HepG2 (cell line): ENCODE measurements around the gene CD58. TPM values are rescaled to one million over a fixed set of nuclear protein-coding genes. Genes with fewer than 3 reads are reported as not detected.

Experiments used
- ATAC-seq: fragments of 200-7000 bp; cut with Tn5 transposase; 3 replicates; pipeline ENCODE4 v1.9.1; 2020; ENCODE audit warnings: mild to moderate bottlenecking, moderate library complexity
- BruUV-seq: library from RNA; stranded (reverse); fragments of 400-500 nt; replicated peaks from 2 replicates; lab custom pipeline; 2021; lab: Mats Ljungman, UMichigan
- CTCF ChIA-PET: fragments of 300-600 bp; formaldehyde crosslinking; extraction: SDS; loops from one replicate; lab custom pipeline; 2021; ENCODE audit warnings: low total read pairs, inconsistent platforms, low intra/inter-chr PET ratio; lab: Yijun Ruan, JAX
- POLR2A ChIA-PET: fragments of 350-600 bp; sonication (Branson Sonifier 250); formaldehyde crosslinking; loops from one replicate; lab custom pipeline; 2020; ENCODE audit warnings: antibody characterized with exemption, inconsistent platforms; lab: Yijun Ruan, JAX
- DNase-seq: peaks from one replicate; pipeline ENCODE4 v3.0.0-alpha.2; 2015; ENCODE audit warnings: low spot score
- FAIRE-seq: peaks from 3 replicates; lab custom pipeline; 2011; peaks lifted over from hg19 to GRCh38; lab: Jason Lieb, UNC
- H2AFZ ChIP-seq: one replicate; pipeline ENCODE4 v1.6.1; 2011; ENCODE audit warnings: low read length, inconsistent platforms
- H3K27ac ChIP-seq: fragments of 300-600 bp; 3 replicates; pipeline ENCODE4 v1.8.0; 2011; ENCODE audit warnings: mixed run types, mild to moderate bottlenecking, mixed read lengths, low read length, inconsistent platforms; ENCODE audit not compliant: insufficient read depth; ENCODE audit errors: extremely low read length
- H3K27me3 ChIP-seq, 2 experiments: fragments of 200-600 bp in 1 of 2; 2 replicates in 1 of 2; 3 replicates in 1 of 2; pipeline versions ENCODE4 v1.6.0 to v1.8.0; 2011; ENCODE audit warnings: low read length in 2 of 2, mild to moderate bottlenecking in 2 of 2, moderate library complexity in 2 of 2, inconsistent platforms in 1 of 2; ENCODE audit not compliant: insufficient read depth in 2 of 2, control insufficient read depth in 1 of 2
- H3K36me3 ChIP-seq, 2 experiments: fragments of 200-600 bp in 1 of 2; replicated peaks in 1 of 2; 2 replicates in 1 of 2; 3 replicates in 1 of 2; pipeline versions ENCODE4 v1.5.1 to v1.8.0; 2011; ENCODE audit warnings: low read length in 2 of 2, inconsistent platforms in 1 of 2; ENCODE audit not compliant: insufficient read depth in 2 of 2, control insufficient read depth in 1 of 2
- H3K4me1 ChIP-seq: 2 replicates; pipeline ENCODE4 v1.5.1; 2012; ENCODE audit warnings: low read length, inconsistent platforms; ENCODE audit not compliant: insufficient read depth
- H3K4me2 ChIP-seq: 2 replicates; pipeline ENCODE4 v1.6.0; 2011; ENCODE audit warnings: low read depth, low read length, inconsistent platforms
- H3K4me3 ChIP-seq, 3 experiments: fragments of 200-600 bp in 1 of 3; sonication (generic), shearing (Covaris generic) in 1 of 3; replicated peaks in 1 of 3; 2 replicates each; pipeline ENCODE4 v1.5.1; 2011 to 2016; ENCODE audit warnings: low read length in 3 of 3, inconsistent platforms in 2 of 3, low read depth in 2 of 3, mild to moderate bottlenecking in 2 of 3, control low read depth in 1 of 3, mixed read lengths in 1 of 3; ENCODE audit not compliant: insufficient read depth in 1 of 3
- H3K79me2 ChIP-seq: one replicate; pipeline ENCODE4 v1.6.1; 2011; ENCODE audit warnings: low read length, inconsistent platforms; ENCODE audit not compliant: insufficient read depth
- H3K9ac ChIP-seq: 2 replicates; pipeline ENCODE4 v1.6.0; 2011; ENCODE audit warnings: mild to moderate bottlenecking, low read depth, low read length, inconsistent platforms; ENCODE audit not compliant: insufficient read depth
- H3K9me3 ChIP-seq: 2 replicates; pipeline ENCODE4 v1.5.1; 2012; ENCODE audit warnings: mild to moderate bottlenecking, low read length
- H4K20me1 ChIP-seq: 2 replicates; pipeline ENCODE4 v1.6.0; 2011; ENCODE audit warnings: inconsistent platforms, mild to moderate bottlenecking, low read length, moderate library complexity; ENCODE audit not compliant: insufficient read depth
- GFI1 ChIP-seq: sonication (generic); formaldehyde crosslinking; IDR thresholded peaks from 2 replicates; pipeline ENCODE4 v1.5.0; 2020; ENCODE audit warnings: missing genetic modification reagents, mild to moderate bottlenecking, borderline replicate concordance
- GTF2F1 ChIP-seq: fragments of 150-350 bp; IDR thresholded peaks from 2 replicates; pipeline ENCODE4 v1.6.1; 2014; ENCODE audit warnings: low read length
- HHEX ChIP-seq: IDR thresholded peaks from 2 replicates; pipeline ENCODE4 v1.6.1; 2016; ENCODE audit warnings: control low read depth
- KDM6A ChIP-seq: IDR thresholded peaks from 2 replicates; pipeline ENCODE4 v1.6.1; 2016; ENCODE audit warnings: low read depth
- MED1 ChIP-seq: sonication (generic); formaldehyde crosslinking; IDR thresholded peaks from 2 replicates; pipeline ENCODE4 v1.4.0; 2020; ENCODE audit warnings: missing genetic modification reagents
- MYC ChIP-seq: sonication (generic); formaldehyde crosslinking; IDR thresholded peaks from 2 replicates; pipeline ENCODE4 v1.9.0; 2021; ENCODE audit warnings: missing genetic modification reagents, borderline replicate concordance
- NBN ChIP-seq: fragments of 450-650 bp; conservative IDR thresholded peaks from 2 replicates; pipeline ENCODE4 v1.6.1; 2017
- PAWR ChIP-seq: sonication (generic); formaldehyde crosslinking; IDR thresholded peaks from 2 replicates; pipeline ENCODE4 v1.4.0; 2020; ENCODE audit warnings: missing genetic modification reagents, mild to moderate bottlenecking, borderline replicate concordance
- PBX3 ChIP-seq: sonication (generic); formaldehyde crosslinking; IDR thresholded peaks from 2 replicates; pipeline ENCODE4 v1.8.1; 2023; ENCODE audit warnings: missing genetic modification reagents, inconsistent platforms, borderline replicate concordance
- POGZ ChIP-seq: sonication (generic); formaldehyde crosslinking; IDR thresholded peaks from 2 replicates; pipeline ENCODE4 v1.4.0; 2020; ENCODE audit warnings: mild to moderate bottlenecking, missing genetic modification reagents
- RERE ChIP-seq: IDR thresholded peaks from 2 replicates; pipeline ENCODE4 v1.6.1; 2016; ENCODE audit warnings: low read depth, missing genetic modification reagents, missing compliant biosample characterization
- SAP130 ChIP-seq: IDR thresholded peaks from 2 replicates; pipeline ENCODE4 v1.6.1; 2016; ENCODE audit warnings: low read depth
- SNAI1 ChIP-seq: sonication (generic); formaldehyde crosslinking; IDR thresholded peaks from 2 replicates; pipeline ENCODE4 v1.5.0; 2020; ENCODE audit warnings: mild to moderate bottlenecking, missing genetic modification reagents, borderline replicate concordance
- ZBTB1 ChIP-seq: sonication (generic); formaldehyde crosslinking; IDR thresholded peaks from 2 replicates; pipeline ENCODE4 v1.4.0; 2020; ENCODE audit warnings: missing genetic modification reagents, borderline replicate concordance
- ZFY ChIP-seq: sonication (generic); formaldehyde crosslinking; IDR thresholded peaks from 2 replicates; pipeline ENCODE4 v1.4.0; 2020; ENCODE audit warnings: missing genetic modification reagents
- ZMYM3 ChIP-seq: sonication (generic); formaldehyde crosslinking; IDR thresholded peaks from 2 replicates; pipeline ENCODE4 v1.5.1; 2020; ENCODE audit warnings: mild to moderate bottlenecking, missing genetic modification reagents
- ZNF672 ChIP-seq: sonication (generic); formaldehyde crosslinking; IDR thresholded peaks from 2 replicates; pipeline ENCODE4 v1.8.1; 2022; ENCODE audit warnings: missing genetic modification reagents
- ZNF839 ChIP-seq: sonication (generic); formaldehyde crosslinking; IDR thresholded peaks from 2 replicates; pipeline ENCODE4 v1.4.0; 2020; ENCODE audit warnings: missing genetic modification reagents, mild to moderate bottlenecking, borderline replicate concordance
- WGBS: methylation state at CpG from one replicate; pipeline ENCODE4 v1.1.6; 2017; ENCODE audit warnings: low lambda C conversion rate; 5-methylcytosine and 5-hydroxymethylcytosine counted together
- in situ Hi-C: cut with HindIII; loops from 2 replicates; pipeline ENCODE4 v1.10.0; 2017; ENCODE audit warnings: low pct_unique_long_range_greater_than_20kb; ENCODE audit not compliant: extremely low pct_ligation_motif_present
- intact Hi-C: fragments of 100-400 bp; cut with micrococcal nuclease; formaldehyde crosslinking; loops from one replicate; pipeline ENCODE4 v1.10.0; 2022; ENCODE audit not compliant: unreplicated experiment
- polyA plus RNA-seq, 8 experiments: library from polyadenylated mRNA; depleted of rRNA in 3 of 8; stranded (reverse) in 7 of 8; unstranded in 1 of 8; fragments of >200 nt; fragmentation: Illumina TruSeq in 4 of 8; extraction: Trizol in 4 of 8; gene quantifications; 2 replicates each; pipeline versions ENCODE4 v1.2.1 to v1.2.3, GENCODE V29; 2011 to 2016; ENCODE audit warnings: low read depth in 4 of 8, missing spikeins in 1 of 8, mixed read lengths in 1 of 8; ENCODE audit not compliant: insufficient read depth in 1 of 8
- total RNA-seq, 5 experiments: library from RNA; depleted of rRNA; stranded (reverse); fragments of >200 nt; fragmentation: Illumina TruSeq; extraction: Trizol; gene quantifications; 2 replicates each; pipeline ENCODE4 v1.2.3, GENCODE V29; 2016; ENCODE audit warnings: low read depth in 1 of 5

Gene CD58
- total and polyA plus RNA-seq, 2 of the 13 experiments (the other 11 are each of a cell fraction or from before 2014, with no cell fraction given), result 9.4 to 13.5 TPM

- peak overlapping the region; percentile 63 for H3K27ac ChIP-seq
- DNase-seq (peak; percentile 75), ATAC-seq (no peak), FAIRE-seq (peak; percentile 21)
- H3K4me1 ChIP-seq, result peaks cover 79% of the 10 kb centered on the region
- no TSS peak for BruUV-seq
- no peak overlapping the region for H3K4me2 ChIP-seq
- no peaks in the 10 kb centered on the region for H3K27me3 ChIP-seq
- H3K9ac ChIP-seq, result no peak overlapping the region
- POLR2A ChIA-PET, result interaction anchor here (0.6 to 1.4 kb wide), 9 partner anchors 10 to 373 kb away, joined by 3 to 8 read pairs (median 4); no protein-coding TSS in a partner anchor
- intact Hi-C loops, result no loop called here
- no peaks in the 10 kb centered on the region for H3K9me3 ChIP-seq
- 70% methylated on average over 3 of the region's 3 CpGs for WGBS
- peaks cover 33% of the 10 kb centered on the region for H3K79me2 ChIP-seq
- peaks cover 4 to 13% of the 10 kb centered on the region in 2 experiments; a peak in 4 of 5 replicates for H3K36me3 ChIP-seq
- no peak overlapping the region for H2AFZ ChIP-seq
- CTCF ChIA-PET, result interaction anchor here (5.6 kb wide), 1 partner anchor 358 kb away, joined by 81 read pairs; no protein-coding TSS in a partner anchor
- H3K4me3 ChIP-seq, result no peak overlapping the region
- no peaks in the 10 kb centered on the region for H4K20me1 ChIP-seq
- in situ Hi-C loops, result loop anchor here (5.0 kb wide), 1 partner anchor 349 kb away; no protein-coding TSS in a partner anchor
- TF ChIP-seq SNAI1 (CRISPR knock-in tag) (no peak), GTF2F1 (no peak), ZMYM3 (no peak), MYC (no peak), SAP130 (CRISPR knock-in tag) (peak; percentile 25; the same call in 1 of the 2 replicates), GFI1 (CRISPR knock-in tag) (no peak), ZFY (peak; percentile 30; the same call in 1 of the 2 replicates), PBX3 (CRISPR knock-in tag) (no peak), ZNF672 (no peak), NBN (no peak), ZNF839 (no peak), KDM6A (CRISPR knock-in tag) (no peak), ZBTB1 (CRISPR knock-in tag) (no peak), PAWR (CRISPR knock-in tag) (no peak), HHEX (CRISPR knock-in tag) (no peak), POGZ (CRISPR knock-in tag) (0 out of 2 replicates have a peak, but pooled peaks have one; percentile 12), MED1 (no peak), RERE (no peak)
Observed at GRCh38 chr1:116496380-116496779, 74.4 kb downstream of the CD58 start.
